GM12873 (cell line): ENCODE data around the gene CIT.

ENCODE experiments used
- TF ChIP-seq, protein P1 (sequence below): IDR thresholded peaks from 2 replicates; pipeline ENCODE4 v1.5.1; 2012; ENCODE audit warnings: low read depth, mild to moderate bottlenecking, moderate library complexity, low read length, control low read depth; ENCODE audit not compliant: insufficient read depth; ENCODE audit errors: missing control alignments

CIT gene

DNA sequence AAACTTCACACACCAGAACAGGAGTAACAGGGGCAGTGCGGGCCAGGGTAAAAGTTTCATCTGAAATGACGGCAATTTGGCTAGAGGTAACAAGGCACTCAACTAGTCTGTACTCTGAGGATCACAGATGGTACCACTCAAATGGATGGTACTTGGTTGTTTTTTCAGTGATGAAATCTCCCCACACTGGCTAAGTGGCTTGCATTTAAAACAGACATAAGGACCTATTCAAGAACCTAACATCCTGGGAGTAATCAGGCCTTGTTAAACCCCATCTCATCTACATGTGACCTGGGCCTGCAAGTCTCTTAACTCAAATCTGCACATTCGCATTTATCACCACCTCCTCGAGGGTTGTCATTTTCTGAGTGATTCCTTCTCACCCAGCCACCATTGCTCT is 118.4 kb downstream of the CIT start:
- TF ChIP-seq, protein P1, sequence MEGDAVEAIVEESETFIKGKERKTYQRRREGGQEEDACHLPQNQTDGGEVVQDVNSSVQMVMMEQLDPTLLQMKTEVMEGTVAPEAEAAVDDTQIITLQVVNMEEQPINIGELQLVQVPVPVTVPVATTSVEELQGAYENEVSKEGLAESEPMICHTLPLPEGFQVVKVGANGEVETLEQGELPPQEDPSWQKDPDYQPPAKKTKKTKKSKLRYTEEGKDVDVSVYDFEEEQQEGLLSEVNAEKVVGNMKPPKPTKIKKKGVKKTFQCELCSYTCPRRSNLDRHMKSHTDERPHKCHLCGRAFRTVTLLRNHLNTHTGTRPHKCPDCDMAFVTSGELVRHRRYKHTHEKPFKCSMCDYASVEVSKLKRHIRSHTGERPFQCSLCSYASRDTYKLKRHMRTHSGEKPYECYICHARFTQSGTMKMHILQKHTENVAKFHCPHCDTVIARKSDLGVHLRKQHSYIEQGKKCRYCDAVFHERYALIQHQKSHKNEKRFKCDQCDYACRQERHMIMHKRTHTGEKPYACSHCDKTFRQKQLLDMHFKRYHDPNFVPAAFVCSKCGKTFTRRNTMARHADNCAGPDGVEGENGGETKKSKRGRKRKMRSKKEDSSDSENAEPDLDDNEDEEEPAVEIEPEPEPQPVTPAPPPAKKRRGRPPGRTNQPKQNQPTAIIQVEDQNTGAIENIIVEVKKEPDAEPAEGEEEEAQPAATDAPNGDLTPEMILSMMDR = no peak

DNA sequence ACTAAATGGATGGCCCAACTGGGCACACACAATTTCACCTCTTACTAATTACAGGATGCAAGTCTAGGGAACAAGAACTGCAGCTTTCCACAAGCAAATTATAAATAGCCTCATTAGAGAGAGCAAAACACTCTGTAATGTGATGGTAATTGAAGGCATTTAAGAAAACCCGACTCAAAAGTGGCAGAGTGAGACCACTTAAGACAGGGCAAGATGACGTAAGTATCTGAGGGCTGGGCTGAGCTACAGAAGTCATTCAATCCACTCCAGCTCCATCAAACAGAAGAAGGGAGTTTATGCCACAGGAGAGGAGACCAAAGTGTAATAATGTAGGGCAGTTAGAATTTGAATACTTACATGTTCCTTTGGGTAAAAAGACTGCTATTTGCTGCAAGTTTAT is 118.9 kb downstream of the CIT start:
- TF ChIP-seq, protein P1 = no peak

DNA sequence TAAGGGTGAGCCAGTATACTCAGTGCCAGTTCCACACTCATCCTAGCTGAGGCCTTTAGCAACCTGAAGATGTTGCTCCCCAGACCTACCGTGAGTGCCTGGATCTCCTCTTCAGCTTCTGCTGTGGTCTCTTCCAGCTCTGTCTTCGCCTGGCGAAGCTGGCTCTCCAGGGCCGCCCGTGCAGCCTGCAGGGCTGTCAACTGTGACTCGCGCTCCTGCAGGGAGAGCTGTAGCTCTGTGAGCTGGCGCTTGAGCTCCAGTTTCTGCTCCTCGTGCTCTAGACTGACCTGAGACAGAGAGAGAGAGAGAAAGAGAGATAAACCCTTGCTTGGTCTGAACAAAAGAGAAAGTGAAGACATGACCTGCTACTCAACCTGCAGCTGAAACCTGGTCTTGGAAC is 125.2 kb downstream of the CIT start:
- TF ChIP-seq, protein P1 = no peak

DNA sequence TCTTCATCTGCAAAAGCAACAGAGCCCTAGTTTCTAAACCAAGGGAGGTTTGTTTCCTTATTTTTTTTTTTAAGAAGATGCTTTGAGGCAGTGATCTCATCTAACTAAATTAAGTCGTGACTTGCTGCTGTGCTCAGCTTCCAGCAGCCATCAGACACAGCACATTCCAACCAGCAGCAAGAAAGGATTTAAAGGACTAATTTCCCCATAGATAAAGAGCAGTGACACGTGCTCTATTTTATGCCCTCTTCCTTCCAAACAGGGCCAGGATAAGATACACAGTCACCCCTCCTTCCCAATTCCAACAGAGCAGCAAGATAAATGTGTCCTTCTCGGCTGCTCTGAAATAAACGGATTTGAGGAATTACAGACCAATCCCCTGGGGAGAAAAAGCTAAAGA is 127.5 kb downstream of the CIT start:
- TF ChIP-seq, protein P1 = no peak

DNA sequence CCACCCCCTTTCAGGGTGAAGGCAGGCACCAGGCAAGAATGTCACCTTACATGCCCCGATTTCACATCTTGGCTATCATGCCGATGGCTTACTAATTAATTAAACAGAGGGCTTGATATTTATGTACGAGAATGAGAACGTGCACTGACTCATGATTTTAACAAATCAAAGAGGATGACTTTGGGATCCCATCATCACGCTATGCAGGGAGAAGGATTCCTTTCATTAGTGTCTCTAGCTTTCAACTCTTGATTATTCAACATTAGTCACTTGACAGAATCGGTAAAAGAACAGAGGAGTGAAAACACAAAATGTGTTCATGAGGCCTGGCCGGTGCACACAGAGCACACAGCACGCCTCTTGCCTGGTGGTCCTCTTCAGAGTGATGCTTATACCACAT is 128.6 kb downstream of the CIT start:
- TF ChIP-seq, protein P1 = no peak

DNA sequence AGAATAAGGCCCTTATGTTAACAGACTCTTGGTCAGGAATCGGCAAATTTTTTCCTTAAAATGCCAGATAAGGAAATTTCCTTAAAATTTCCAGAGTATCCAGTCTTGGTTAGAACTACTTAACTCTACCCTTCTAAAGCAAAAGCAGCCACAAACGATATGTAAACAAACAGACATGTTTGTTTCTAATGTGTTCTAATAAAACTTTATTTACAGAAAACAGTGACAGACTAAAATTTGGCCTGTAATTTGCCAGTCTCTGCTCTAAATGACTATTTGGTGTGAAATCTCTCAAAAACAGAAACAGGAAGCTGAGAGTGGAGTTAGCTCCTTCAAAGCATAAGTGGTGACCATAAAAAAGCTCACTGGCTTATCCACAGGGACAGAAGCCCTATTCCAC is 131.0 kb downstream of the CIT start:
- TF ChIP-seq, protein P1 = no peak

DNA sequence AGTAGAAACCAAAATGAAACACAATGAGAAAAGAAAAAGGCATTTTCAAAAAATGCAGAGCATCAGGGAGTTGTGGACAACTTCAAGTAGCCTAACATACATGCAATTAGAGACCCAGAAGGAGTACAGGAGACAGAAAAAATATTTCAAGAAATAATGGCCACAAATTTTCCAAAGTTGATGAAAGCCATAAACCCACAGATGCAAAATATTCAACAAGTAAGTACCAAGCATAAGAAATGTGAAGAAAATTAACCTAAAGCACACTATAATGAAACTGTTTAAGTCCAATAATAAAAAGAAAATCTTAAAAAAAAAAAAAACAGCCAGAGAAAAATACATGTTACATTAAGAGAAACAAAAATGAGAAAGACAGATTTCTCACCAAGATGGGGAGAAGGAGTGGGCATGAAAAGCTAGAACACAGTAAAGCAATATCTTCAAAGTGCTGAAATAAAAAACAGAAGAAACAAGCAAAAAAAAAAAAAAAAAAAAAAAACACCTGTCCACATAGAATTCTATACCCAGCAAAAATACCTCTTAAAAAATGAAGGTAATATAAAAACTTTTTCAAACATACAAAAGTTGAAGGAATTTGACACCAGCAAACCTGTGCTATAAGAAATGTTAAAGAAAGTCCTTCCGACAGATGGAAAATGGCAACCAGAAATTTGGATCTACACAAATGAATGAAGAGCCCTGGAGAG is 132.1 kb downstream of the CIT start:
- TF ChIP-seq, protein P1 = no peak
